HCT116 (cell line): ENCODE results near the gene DHRS11. TPM values are rescaled to one million over a fixed set of nuclear protein-coding genes. Genes with fewer than 3 reads are reported as not detected.

Experiments used
- ATAC-seq: fragments of 200-7000 bp; cut with Tn5 transposase; 2 replicates; pipeline ENCODE4 v1.9.1; 2020; ENCODE audit warnings: mild to moderate bottlenecking, moderate library complexity
- BruUV-seq: library from RNA; stranded (reverse); fragments of 400-500 nt; replicated peaks from 2 replicates; lab custom pipeline; 2021; lab: Mats Ljungman, UMichigan
- CTCF ChIA-PET: fragments of 300-600 bp; sonication (Branson Sonifier 250); formaldehyde crosslinking; loops from one replicate; lab custom pipeline; 2021; ENCODE audit warnings: antibody characterized with exemption; lab: Charles Lee
- POLR2A ChIA-PET: fragments of 300-600, 350-600 bp; sonication (Branson Sonifier 250); formaldehyde crosslinking; loops from one replicate; lab custom pipeline; 2021; ENCODE audit warnings: antibody characterized with exemption; lab: Charles Lee
- RAD21 ChIA-PET, 2 experiments: fragments of 300-600 bp; sonication (Branson Sonifier 250); formaldehyde crosslinking; loops; one replicate each; lab custom pipeline; 2023; ENCODE audit warnings: low total read pairs in 2 of 2; ENCODE audit not compliant: uncharacterized antibody in 2 of 2, unreplicated experiment in 2 of 2, low non-redundant PET in 1 of 2; lab: Charles Lee
- DNase-seq: peaks from one replicate; pipeline ENCODE4 v3.0.0-alpha.2; 2010; ENCODE audit warnings: low read depth, low spot score
- H2AFZ ChIP-seq: fragments of 200-600 bp; shearing (Covaris generic), sonication (generic); 2 replicates; pipeline ENCODE4 v1.6.1; 2017; ENCODE audit warnings: low read depth, mixed run types, mixed read lengths, antibody characterized with exemption, low read length; ENCODE audit not compliant: poor library complexity, severe bottlenecking
- H3K27ac ChIP-seq: 2 replicates; pipeline ENCODE4 v1.5.1; 2012; ENCODE audit warnings: low read depth, low read length
- H3K27me3 ChIP-seq: fragments of 200-600 bp; sonication (generic); 2 replicates; pipeline ENCODE4 v1.6.1; 2016; ENCODE audit warnings: mixed run types, low read length, mixed read lengths; ENCODE audit not compliant: insufficient read depth
- H3K36me3 ChIP-seq, 2 experiments: fragments of 200-500 bp in 1 of 2; fragments of 200-600 bp in 1 of 2; sonication (Bioruptor generic) in 1 of 2; sonication (generic) in 1 of 2; 2 replicates each; pipeline versions ENCODE4 v1.5.1 to v1.6.1; 2014 to 2016; ENCODE audit warnings: low read length in 2 of 2, inconsistent platforms in 1 of 2, mixed read lengths in 1 of 2, mixed run types in 1 of 2; ENCODE audit not compliant: insufficient read depth in 2 of 2, control insufficient read depth in 1 of 2
- H3K4me1 ChIP-seq, 2 experiments: fragments of 200-600 bp in 1 of 2; sonication (generic) in 1 of 2; 2 replicates each; pipeline versions ENCODE4 v1.5.1 to v1.6.1; 2012 to 2017; ENCODE audit warnings: low read length in 2 of 2, inconsistent platforms in 1 of 2, mild to moderate bottlenecking in 1 of 2, mixed read lengths in 1 of 2, mixed run types in 1 of 2, moderate library complexity in 1 of 2; ENCODE audit not compliant: insufficient read depth in 2 of 2, control insufficient read depth in 1 of 2
- H3K4me2 ChIP-seq: fragments of 200-600 bp; sonication (generic); 2 replicates; pipeline ENCODE4 v1.6.1; 2017; ENCODE audit warnings: mixed run types, low read length, mixed read lengths
- H3K4me3 ChIP-seq, 2 experiments: fragments of 200-600 bp in 1 of 2; sonication (generic) in 1 of 2; replicated peaks in 1 of 2; 2 replicates each; pipeline ENCODE4 v1.5.1; 2011 to 2016; ENCODE audit warnings: low read length in 2 of 2, control low read depth in 1 of 2, low read depth in 1 of 2, mild to moderate bottlenecking in 1 of 2, mixed read lengths in 1 of 2, mixed run types in 1 of 2
- H3K79me2 ChIP-seq: fragments of 200-600 bp; sonication (generic); 2 replicates; pipeline ENCODE4 v1.6.1; 2017; ENCODE audit warnings: mild to moderate bottlenecking, mixed run types, low read length, moderate library complexity, mixed read lengths; ENCODE audit not compliant: insufficient read depth
- H3K9ac ChIP-seq: fragments of 200-600 bp; sonication (generic); 2 replicates; pipeline ENCODE4 v1.6.1; 2016; ENCODE audit warnings: low read length, mixed read lengths
- H3K9me2 ChIP-seq: fragments of 200-600 bp; sonication (generic), shearing (Covaris generic); 2 replicates; pipeline ENCODE4 v1.6.1; 2017; ENCODE audit warnings: mixed run types, mild to moderate bottlenecking, moderate library complexity; ENCODE audit not compliant: insufficient read depth
- H3K9me3 ChIP-seq, 2 experiments: fragments of 200-500 bp in 1 of 2; fragments of 200-600 bp in 1 of 2; sonication (Bioruptor generic) in 1 of 2; sonication (generic) in 1 of 2; 2 replicates each; pipeline ENCODE4 v1.6.1; 2014 to 2017; ENCODE audit warnings: low read length in 2 of 2, mixed read lengths in 2 of 2, inconsistent platforms in 1 of 2, low read depth in 1 of 2, mild to moderate bottlenecking in 1 of 2, mixed run types in 1 of 2, moderate library complexity in 1 of 2; ENCODE audit not compliant: control insufficient read depth in 1 of 2, insufficient read depth in 1 of 2
- H4K20me1 ChIP-seq: fragments of 200-600 bp; sonication (generic), shearing (Covaris generic); 2 replicates; pipeline ENCODE4 v1.6.1; 2017; ENCODE audit warnings: mixed run types, mild to moderate bottlenecking, moderate library complexity; ENCODE audit not compliant: insufficient read depth
- CBX3 ChIP-seq: IDR thresholded peaks from 2 replicates; pipeline ENCODE4 v1.6.1; 2012; ENCODE audit warnings: low read depth
- EGR1 ChIP-seq: IDR thresholded peaks from 2 replicates; pipeline ENCODE4 v1.6.1; 2012; ENCODE audit warnings: low read depth
- EZH2 ChIP-seq: fragments of 200-600 bp; sonication (generic); IDR thresholded peaks from 2 replicates; pipeline ENCODE4 v1.6.1; 2017; ENCODE audit warnings: antibody characterized with exemption, mixed run types
- EZH2phosphoT487 ChIP-seq: fragments of 200-600 bp; IDR thresholded peaks from 2 replicates; pipeline ENCODE4 v1.6.1; 2018; ENCODE audit warnings: antibody characterized with exemption, borderline replicate concordance
- JUND ChIP-seq: IDR thresholded peaks from 2 replicates; pipeline ENCODE4 v1.6.1; 2012
- POLR2AphosphoS5 ChIP-seq: IDR thresholded peaks from 2 replicates; pipeline ENCODE4 v1.6.1; 2011; ENCODE audit warnings: mild to moderate bottlenecking, low read depth, low read length, moderate library complexity
- RAD21 ChIP-seq: IDR thresholded peaks from 2 replicates; pipeline ENCODE4 v1.6.1; 2012; ENCODE audit warnings: low read depth, mild to moderate bottlenecking
- SP1 ChIP-seq: IDR thresholded peaks from 2 replicates; pipeline ENCODE4 v1.6.1; 2012; ENCODE audit warnings: low read depth
- TCF7L2 ChIP-seq: IDR thresholded peaks from 2 replicates; pipeline ENCODE4 v1.7.0; 2011; ENCODE audit warnings: borderline replicate concordance, inconsistent platforms; ENCODE audit not compliant: insufficient read depth, insufficient read length; ENCODE audit errors: extremely low read depth
- YY1 ChIP-seq: IDR thresholded peaks from 2 replicates; pipeline ENCODE4 v1.6.1; 2011; ENCODE audit warnings: low read length, low read depth, moderate library complexity, mild to moderate bottlenecking; ENCODE audit not compliant: insufficient replicate concordance; ENCODE audit errors: extremely low read depth
- ZFX ChIP-seq: fragments of 450-650 bp; IDR thresholded peaks from 2 replicates; pipeline ENCODE4 v1.6.1; 2017
- intact Hi-C: fragments of 100-400 bp; cut with micrococcal nuclease; formaldehyde crosslinking; loops from 2 replicates; pipeline ENCODE4 v1.10.0; 2022
- total RNA-seq: library from RNA; stranded (reverse); gene quantifications from one replicate; pipeline ENCODE4 v1.2.1, GENCODE V29; 2021; ENCODE audit not compliant: unreplicated experiment

DHRS11 gene
- total RNA-seq, 1 experiment from 2014 or later: 21.5 TPM

- Histone ChIP-seq H3K27me3 (no peaks in the 10 kb centered on the region), H3K9ac (no peak overlapping the region), H3K4me2 (no peak overlapping the region), H3K9me3 (no peaks in the 10 kb centered on the region), H3K9me2 (no peaks in the 10 kb centered on the region), H3K4me3 (no peak overlapping the region), H3K36me3 (no peaks in the 10 kb centered on the region), H3K4me1 (no peaks in the 10 kb centered on the region), H2AFZ (no peak overlapping the region), H3K79me2 (no peaks in the 10 kb centered on the region), H3K27ac (no peak overlapping the region), H4K20me1 (no peaks in the 10 kb centered on the region)
- ChIA-PET POLR2A (no interaction called here), CTCF (no interaction called here), RAD21 (no interaction called here)
- TF ChIP-seq TCF7L2: no peak
- no peak for TF ChIP-seq EZH2
- TF ChIP-seq EGR1: no peak
- TF ChIP-seq SP1: no peak
- TF ChIP-seq JUND: no peak
- no peak for TF ChIP-seq CBX3
- no peak for TF ChIP-seq POLR2AphosphoS5
- TF ChIP-seq ZFX: no peak
- TF ChIP-seq YY1: no peak
- TF ChIP-seq RAD21: no peak
- no peak for TF ChIP-seq EZH2phosphoT487
- ATAC-seq (no peak), DNase-seq (no peak)
- BruUV-seq: no TSS peak
- intact Hi-C loops: no loop called here
Observed at GRCh38 chr17:36641331-36641876, 49.7 kb downstream of the DHRS11 start.
